Neural cell (in vitro differentiated cells): ENCODE data around the gene IQSEC1. TPM values are rescaled to one million over a fixed set of nuclear protein-coding genes. Genes with fewer than 3 reads are reported as not detected.

ENCODE experiments used
- H2AFZ ChIP-seq: fragments of 200-600, 300-800 bp; sonication (generic), shearing (Covaris generic); 2 replicates; pipeline ENCODE4 v1.6.0; 2014; ENCODE audit warnings: low read depth, mild to moderate bottlenecking, antibody characterized with exemption, low read length, moderate library complexity
- H3F3A ChIP-seq: fragments of 200-600 bp; shearing (Covaris generic); 2 replicates; pipeline ENCODE4 v1.6.1; 2016; ENCODE audit warnings: mild to moderate bottlenecking, moderate library complexity, mixed read lengths, antibody characterized with exemption, low read length; ENCODE audit not compliant: insufficient read depth, poor library complexity, severe bottlenecking
- H3K27ac ChIP-seq: fragments of 200-600, 300-800 bp; sonication (generic), shearing (Covaris generic); 2 replicates; pipeline ENCODE4 v1.5.1; 2014; ENCODE audit warnings: mild to moderate bottlenecking, low read length, moderate library complexity
- H3K27me3 ChIP-seq: fragments of 300-800, 200-600 bp; sonication (generic), shearing (Covaris generic); 2 replicates; pipeline ENCODE4 v1.6.0; 2014; ENCODE audit warnings: mild to moderate bottlenecking, low read depth, low read length, moderate library complexity; ENCODE audit not compliant: insufficient read depth
- H3K36me3 ChIP-seq: fragments of 300-800, 200-600 bp; sonication (generic), shearing (Covaris generic); 2 replicates; pipeline ENCODE4 v1.5.1; 2014; ENCODE audit warnings: mild to moderate bottlenecking, antibody characterized with exemption, low read length, moderate library complexity; ENCODE audit not compliant: insufficient read depth
- H3K4me2 ChIP-seq: fragments of 300-800, 200-600 bp; sonication (generic), shearing (Covaris generic); 2 replicates; pipeline ENCODE4 v1.6.0; 2014; ENCODE audit warnings: mild to moderate bottlenecking, low read length
- H3K4me3 ChIP-seq: fragments of 300-800, 200-600 bp; sonication (generic), shearing (Covaris generic); 2 replicates; pipeline ENCODE4 v1.5.1; 2014; ENCODE audit warnings: mild to moderate bottlenecking, low read length, moderate library complexity
- H3K79me2 ChIP-seq: fragments of 200-600 bp; shearing (Covaris generic); replicated peaks from 2 replicates; pipeline ENCODE4 v1.6.0; 2014; ENCODE audit warnings: mild to moderate bottlenecking, low read length, moderate library complexity; ENCODE audit not compliant: insufficient read depth
- H3K9ac ChIP-seq: fragments of 300-800, 200-600 bp; sonication (generic), shearing (Covaris generic); 2 replicates; pipeline ENCODE4 v1.6.1; 2016; ENCODE audit warnings: mild to moderate bottlenecking, low read length, mixed read lengths
- H3K9me2 ChIP-seq: fragments of 200-600 bp; shearing (Covaris generic); 2 replicates; pipeline ENCODE4 v1.6.1; 2016; ENCODE audit warnings: mild to moderate bottlenecking, low read length, mixed read lengths; ENCODE audit not compliant: insufficient read depth
- H3K9me3 ChIP-seq: fragments of 200-600, 300-800 bp; sonication (generic), shearing (Covaris generic); 2 replicates; pipeline ENCODE4 v1.6.1; 2016; ENCODE audit warnings: mild to moderate bottlenecking, mixed run types, low read length, moderate library complexity, mixed read lengths
- H4K20me1 ChIP-seq: fragments of 200-600 bp; shearing (Covaris generic); 2 replicates; pipeline ENCODE4 v1.6.1; 2016; ENCODE audit warnings: mild to moderate bottlenecking, mixed run types; ENCODE audit not compliant: insufficient read depth
- CTCF ChIP-seq: fragments of 450-650 bp; IDR thresholded peaks from 2 replicates; pipeline ENCODE4 v1.5.1; 2014; ENCODE audit warnings: antibody characterized with exemption, mild to moderate bottlenecking, moderate library complexity; ENCODE audit not compliant: poor library complexity, severe bottlenecking
- EP300 ChIP-seq: fragments of 450-650 bp; conservative IDR thresholded peaks from 2 replicates; pipeline ENCODE4 v1.6.1; 2014; ENCODE audit warnings: antibody characterized with exemption, mild to moderate bottlenecking, moderate library complexity; ENCODE audit not compliant: poor library complexity, severe bottlenecking
- EZH2 ChIP-seq: fragments of 200-600, 300-800 bp; shearing (Covaris generic), sonication (generic); IDR thresholded peaks from 2 replicates; pipeline ENCODE4 v1.6.1; 2014; ENCODE audit warnings: antibody characterized with exemption, low read length, borderline replicate concordance, mild to moderate bottlenecking; ENCODE audit not compliant: insufficient read depth, poor library complexity, severe bottlenecking
- MXI1 ChIP-seq: fragments of 450-650 bp; conservative IDR thresholded peaks from 2 replicates; pipeline ENCODE4 v1.6.1; 2014; ENCODE audit warnings: antibody characterized with exemption, mild to moderate bottlenecking; ENCODE audit not compliant: poor library complexity, severe bottlenecking
- POLR2AphosphoS5 ChIP-seq: IDR thresholded peaks from 2 replicates; pipeline ENCODE4 v1.6.1; 2012
- RAD21 ChIP-seq: fragments of 450-650 bp; conservative IDR thresholded peaks from 2 replicates; pipeline ENCODE4 v1.6.1; 2014; ENCODE audit warnings: antibody characterized with exemption, mild to moderate bottlenecking, moderate library complexity
- REST ChIP-seq: IDR thresholded peaks from 2 replicates; pipeline ENCODE4 v1.6.1; 2012; ENCODE audit warnings: borderline replicate concordance
- SMC3 ChIP-seq: fragments of 450-650 bp; conservative IDR thresholded peaks from 2 replicates; pipeline ENCODE4 v1.6.1; 2014; ENCODE audit warnings: antibody characterized with exemption, mild to moderate bottlenecking, moderate library complexity; ENCODE audit not compliant: poor library complexity
- TAF1 ChIP-seq: IDR thresholded peaks from 2 replicates; pipeline ENCODE4 v1.6.1; 2012; ENCODE audit warnings: low read depth
- polyA plus RNA-seq: library from polyadenylated mRNA; depleted of rRNA; stranded (reverse); fragments of >200 nt; gene quantifications from 2 replicates; pipeline ENCODE4 v1.2.3, GENCODE V29; 2014

Gene IQSEC1
- polyA plus RNA-seq, 1 donor from 2014 or later: 6.0 TPM

DNA sequence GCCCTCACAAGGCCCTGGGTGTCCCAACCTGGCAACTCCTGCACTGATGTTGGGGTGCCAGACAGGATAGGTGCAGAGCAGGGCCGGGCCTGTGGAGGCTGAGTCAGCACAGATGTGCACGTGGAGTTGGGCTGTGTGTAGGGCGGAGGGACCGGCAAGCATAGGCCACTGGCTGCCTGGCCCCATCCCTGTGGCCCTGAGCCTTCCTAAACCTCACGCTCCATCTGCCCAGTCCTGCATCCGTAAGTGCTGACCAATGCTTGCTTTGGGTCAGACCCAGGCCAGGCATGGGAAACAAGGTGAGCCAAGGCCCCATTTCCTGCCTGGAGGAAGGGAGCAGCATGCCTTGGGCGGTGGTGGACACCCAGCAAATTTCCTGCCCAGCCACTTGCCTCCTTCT, 5.8 kb upstream of the IQSEC1 start:
- H4K20me1 ChIP-seq: no peaks in the 10 kb centered on the region
- H3K9me3 ChIP-seq: no peaks in the 10 kb centered on the region
- H3K79me2 ChIP-seq: no peaks in the 10 kb centered on the region
- no peak overlapping the region for H3K27ac ChIP-seq
- H3K27me3 ChIP-seq: no peaks in the 10 kb centered on the region
- no peak overlapping the region for H3K4me2 ChIP-seq
- no peaks in the 10 kb centered on the region for H3F3A ChIP-seq
- H3K4me3 ChIP-seq: no peak overlapping the region
- no peak overlapping the region for H3K9ac ChIP-seq
- H2AFZ ChIP-seq: no peak overlapping the region
- TF ChIP-seq EP300 (no peak), MXI1 (no peak), SMC3 (no peak), REST (no peak), EZH2 (no peak), POLR2AphosphoS5 (no peak), CTCF (no peak), RAD21 (no peak), TAF1 (no peak)
- no peaks in the 10 kb centered on the region for H3K36me3 ChIP-seq
- no peaks in the 10 kb centered on the region for H3K9me2 ChIP-seq

GRCh38 chr3:13078163-13078905, 5.1 kb upstream of the IQSEC1 start:
- Histone ChIP-seq H3K9me2 (no peaks in the 10 kb centered on the region), H3K79me2 (no peaks in the 10 kb centered on the region), H3K9ac (no peak overlapping the region), H3K4me3 (no peak overlapping the region), H3K27ac (no peak overlapping the region), H3K4me2 (no peak overlapping the region), H2AFZ (no peak overlapping the region), H3F3A (no peaks in the 10 kb centered on the region), H3K36me3 (no peaks in the 10 kb centered on the region), H3K9me3 (no peaks in the 10 kb centered on the region), H3K27me3 (no peaks in the 10 kb centered on the region), H4K20me1 (no peaks in the 10 kb centered on the region)
- TF ChIP-seq RAD21 (no peak), SMC3 (no peak), TAF1 (no peak), MXI1 (no peak), POLR2AphosphoS5 (no peak), REST (no peak), CTCF (no peak), EZH2 (no peak), EP300 (no peak)
